Measurements from ENCODE around the gene PRKG1.

DNA sequence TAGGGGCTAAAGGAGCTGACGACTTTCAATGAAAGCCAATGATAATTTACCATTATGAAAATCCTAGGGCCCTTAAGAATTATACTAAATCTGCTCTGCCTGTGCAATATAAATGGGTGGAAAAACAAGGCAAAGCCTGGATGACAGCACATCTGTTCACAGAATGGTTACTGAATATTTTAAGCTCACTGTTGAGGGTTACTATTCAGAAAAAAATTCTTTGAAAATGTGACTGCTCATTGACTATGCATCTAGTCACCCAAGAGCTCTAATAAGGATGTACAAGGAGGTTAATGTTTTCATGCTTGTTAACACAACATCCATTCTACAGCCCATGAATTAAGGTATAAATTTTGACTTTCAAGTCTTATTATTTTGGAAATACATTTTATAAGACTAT, 1248.6 kb downstream of the PRKG1 start:
- TF ChIP-seq, protein P1, sequence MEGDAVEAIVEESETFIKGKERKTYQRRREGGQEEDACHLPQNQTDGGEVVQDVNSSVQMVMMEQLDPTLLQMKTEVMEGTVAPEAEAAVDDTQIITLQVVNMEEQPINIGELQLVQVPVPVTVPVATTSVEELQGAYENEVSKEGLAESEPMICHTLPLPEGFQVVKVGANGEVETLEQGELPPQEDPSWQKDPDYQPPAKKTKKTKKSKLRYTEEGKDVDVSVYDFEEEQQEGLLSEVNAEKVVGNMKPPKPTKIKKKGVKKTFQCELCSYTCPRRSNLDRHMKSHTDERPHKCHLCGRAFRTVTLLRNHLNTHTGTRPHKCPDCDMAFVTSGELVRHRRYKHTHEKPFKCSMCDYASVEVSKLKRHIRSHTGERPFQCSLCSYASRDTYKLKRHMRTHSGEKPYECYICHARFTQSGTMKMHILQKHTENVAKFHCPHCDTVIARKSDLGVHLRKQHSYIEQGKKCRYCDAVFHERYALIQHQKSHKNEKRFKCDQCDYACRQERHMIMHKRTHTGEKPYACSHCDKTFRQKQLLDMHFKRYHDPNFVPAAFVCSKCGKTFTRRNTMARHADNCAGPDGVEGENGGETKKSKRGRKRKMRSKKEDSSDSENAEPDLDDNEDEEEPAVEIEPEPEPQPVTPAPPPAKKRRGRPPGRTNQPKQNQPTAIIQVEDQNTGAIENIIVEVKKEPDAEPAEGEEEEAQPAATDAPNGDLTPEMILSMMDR (conservative IDR thresholded peaks at IDR 0.05 in 1 of 2, IDR thresholded peaks at IDR 0.05 in 1 of 2; ENCODE audit: low read depth in 1 of 2, low read length in 2 of 2), result no peak
- TF ChIP-seq EZH2 (IDR thresholded peaks at IDR 0.05; ENCODE audit: low read length, missing control alignments), result no peak
